Astrocyte of the hippocampus (primary cell): Measurements from ENCODE around the gene PPBP.

ENCODE experiments used
- DNase-seq: peaks from one replicate; pipeline ENCODE4 v3.0.0; 2011; ENCODE audit warnings: low read depth, low spot score

Gene PPBP, protein sequence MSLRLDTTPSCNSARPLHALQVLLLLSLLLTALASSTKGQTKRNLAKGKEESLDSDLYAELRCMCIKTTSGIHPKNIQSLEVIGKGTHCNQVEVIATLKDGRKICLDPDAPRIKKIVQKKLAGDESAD

DNA sequence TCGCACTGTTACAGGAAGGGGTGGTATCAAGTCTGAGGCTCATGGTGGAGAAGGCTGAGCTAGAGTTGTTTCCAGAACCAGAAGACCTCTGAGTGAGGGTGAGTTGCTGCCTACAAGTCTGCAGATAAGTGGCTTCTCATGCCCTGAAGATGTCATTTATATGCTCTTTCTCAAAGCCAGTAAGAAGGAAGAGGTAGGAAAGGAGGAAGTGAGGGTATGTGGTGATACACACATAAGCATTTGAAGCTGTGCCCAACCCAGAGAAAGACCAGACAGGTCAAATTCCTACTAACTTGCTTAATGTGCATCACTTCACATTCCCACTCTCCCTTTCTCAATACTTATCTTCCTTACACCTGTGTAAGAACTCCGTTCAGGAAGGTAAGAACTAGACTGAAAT, at the start of gene PPBP:
TSS of gene PPBP (minus strand) at position 130 of the 400 bp plus-strand sequence. CDS start at position 43, 87 bp downstream.
- no peak for DNase-seq

DNA sequence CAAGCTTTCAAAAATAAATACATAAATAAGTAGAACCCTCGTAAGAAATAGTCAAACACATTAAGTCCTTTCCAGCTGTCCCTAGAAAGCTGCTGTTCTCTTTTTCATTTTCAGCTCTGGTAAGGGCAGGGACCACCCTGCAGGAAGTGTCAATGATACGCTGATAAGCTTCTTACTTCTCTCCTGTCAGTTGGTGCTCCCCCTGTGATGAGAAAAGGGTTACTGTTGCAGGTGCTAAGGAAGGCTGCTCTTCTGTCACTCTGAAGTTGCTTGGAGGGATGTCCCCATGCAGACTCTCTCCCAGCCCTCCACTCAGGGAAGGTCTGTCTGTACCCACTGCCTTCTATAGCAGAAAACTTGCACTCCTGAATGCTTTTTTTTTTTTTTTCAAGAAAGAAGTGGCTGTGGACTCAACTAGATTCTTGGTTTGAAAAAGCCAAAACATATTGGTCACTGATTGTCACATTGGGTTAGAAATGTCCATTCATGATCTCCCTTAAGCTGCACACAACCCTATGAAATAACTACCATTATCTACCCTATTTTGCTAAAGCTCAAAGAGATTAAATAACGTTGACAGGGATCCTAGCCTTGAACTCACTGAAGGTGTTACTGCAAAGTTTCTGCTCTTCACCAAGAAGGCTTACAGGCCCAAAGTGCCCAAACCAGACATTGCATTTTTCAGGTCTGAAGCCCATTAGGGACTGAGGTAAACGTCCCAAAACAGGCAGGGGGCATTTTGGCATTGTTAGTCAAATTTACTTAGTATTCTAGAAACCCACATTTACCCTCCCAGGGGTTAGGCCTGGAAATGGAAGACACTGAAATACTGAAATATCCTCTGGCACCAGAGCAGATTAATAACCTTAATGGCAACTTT, 49.3 kb upstream of the PPBP start:
- no peak for DNase-seq

DNA sequence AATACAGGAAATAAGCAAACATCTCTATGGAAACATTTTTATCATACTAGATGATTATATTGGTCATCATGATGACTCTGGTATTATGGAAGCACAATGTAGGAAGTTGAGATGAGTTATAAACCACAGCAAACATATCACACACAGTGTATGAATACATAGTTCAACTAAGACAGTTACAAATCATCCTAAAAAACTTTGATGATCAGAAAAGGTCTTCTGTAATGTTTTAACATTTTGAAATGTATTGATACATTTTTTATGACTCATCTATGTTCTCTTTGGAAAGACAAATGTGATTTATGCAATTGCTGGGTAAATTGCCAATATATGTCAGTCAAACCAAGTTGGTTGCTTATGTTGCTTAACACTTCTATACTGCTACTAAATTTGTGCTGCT, 45.7 kb upstream of the PPBP start:
- DNase-seq: no peak

DNA sequence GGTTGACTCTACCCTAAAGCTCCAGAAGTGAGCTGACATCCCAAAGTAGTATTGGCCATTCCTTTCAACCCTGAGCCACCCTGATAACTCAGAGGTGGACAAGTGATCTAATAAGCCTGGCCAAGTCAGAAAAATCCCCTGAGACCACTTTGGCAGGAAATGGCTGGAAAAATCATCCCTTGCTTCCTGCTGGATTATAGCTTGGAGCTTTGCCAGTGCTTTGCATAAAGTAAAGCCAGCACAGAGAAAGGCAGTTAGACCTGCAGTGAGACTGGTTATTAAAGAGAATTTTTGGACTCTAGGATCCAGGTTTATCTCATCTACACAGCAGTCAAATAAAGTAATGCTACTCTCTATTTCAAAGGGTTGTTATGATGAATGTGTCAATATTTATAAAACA, 44.1 kb upstream of the PPBP start:
- no peak for DNase-seq

DNA sequence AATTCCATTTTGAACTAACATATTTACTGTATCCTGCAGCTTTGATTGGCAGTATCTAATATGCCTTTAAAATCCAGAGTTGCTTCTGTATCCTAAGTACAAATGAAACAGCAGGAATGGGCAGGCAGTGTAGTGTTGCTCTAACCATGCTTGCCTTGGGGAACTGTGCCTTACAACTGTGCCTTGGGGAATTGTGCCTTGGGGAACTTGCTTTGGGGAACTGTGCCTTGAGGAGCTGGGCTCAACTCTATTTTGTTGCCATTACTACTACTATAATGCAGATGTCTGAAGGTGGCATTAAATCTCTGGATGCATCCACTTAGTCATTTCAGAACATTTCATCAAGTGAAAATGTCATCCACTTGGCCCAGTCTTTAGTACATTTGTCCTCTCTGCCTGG, 43.6 kb upstream of the PPBP start:
- no peak for DNase-seq

DNA sequence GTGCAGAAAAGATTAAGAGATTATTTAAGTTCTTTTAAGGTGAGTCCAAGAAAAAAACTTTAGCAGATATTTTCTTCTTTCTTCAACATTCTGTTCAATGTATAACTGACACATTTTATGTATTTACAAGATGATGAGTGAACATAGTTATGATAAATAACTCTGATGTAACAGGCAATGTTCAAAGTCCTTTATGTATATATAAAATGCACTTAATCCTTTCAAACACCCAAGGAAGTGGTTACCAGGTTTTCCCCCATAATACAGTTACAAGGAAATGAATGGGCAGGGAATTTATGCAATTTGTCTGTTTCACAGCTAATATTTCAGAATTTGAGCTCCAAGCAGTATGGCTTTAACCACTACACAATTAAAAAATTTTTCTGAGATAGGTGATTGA, 42.3 kb upstream of the PPBP start:
- DNase-seq: no peak

DNA sequence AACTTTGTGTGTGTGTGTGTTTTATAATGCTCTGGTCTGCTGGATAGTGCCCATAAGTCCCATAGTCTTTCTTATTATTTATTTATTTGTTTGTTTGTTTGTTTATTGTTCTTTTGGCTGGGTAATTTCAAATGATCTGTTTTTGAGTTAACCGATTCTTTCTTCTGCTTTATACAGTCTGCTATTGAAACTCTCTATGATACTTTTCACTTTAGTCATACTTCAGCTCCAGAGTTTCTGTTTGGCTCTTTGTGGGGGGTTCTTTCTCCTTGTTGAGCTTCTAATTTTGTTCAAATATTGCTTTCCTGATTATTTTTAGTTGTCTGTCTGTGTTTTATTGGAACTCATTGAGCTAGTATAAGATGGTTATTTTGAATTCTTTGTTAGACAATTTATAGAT, 40.5 kb upstream of the PPBP start:
- no peak for DNase-seq

DNA sequence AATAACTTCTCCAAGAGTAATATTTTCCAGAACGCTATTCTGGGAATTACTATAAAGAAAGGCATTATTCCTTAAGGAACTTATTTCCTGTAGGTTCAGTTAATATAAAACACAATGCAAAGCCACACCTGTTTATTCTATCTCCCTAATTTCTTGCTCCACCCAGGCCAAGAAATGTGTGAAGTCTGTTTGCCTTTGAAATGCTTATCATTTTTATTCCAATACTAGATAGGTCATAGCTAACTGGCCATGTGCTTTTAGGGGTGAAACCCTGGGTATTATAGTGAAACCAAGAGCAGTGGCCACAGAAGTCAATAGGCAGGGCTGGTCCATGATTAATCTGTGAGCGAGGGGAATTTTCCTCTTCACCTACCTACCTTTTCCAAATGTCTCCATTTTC, 35.7 kb upstream of the PPBP start:
- no peak for DNase-seq

DNA sequence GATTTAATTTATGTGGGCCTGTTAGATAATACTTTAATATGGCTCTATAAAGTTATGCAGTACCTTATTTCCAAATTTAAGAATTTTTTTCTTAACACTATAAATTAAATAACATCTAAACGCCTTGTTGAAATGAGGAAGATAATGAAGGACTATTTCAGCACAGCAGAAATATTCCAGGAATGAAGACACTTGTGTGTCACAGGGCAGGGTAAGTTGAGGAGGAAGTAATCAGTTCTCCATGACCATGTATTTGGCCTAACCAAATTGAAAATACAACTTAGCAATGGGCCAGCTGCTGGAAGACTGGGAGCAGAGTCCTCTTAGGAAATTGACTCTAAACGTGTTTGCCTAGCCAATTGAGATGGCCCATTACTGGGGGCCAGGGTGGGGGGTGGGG, 33.6 kb upstream of the PPBP start:
- DNase-seq: no peak

DNA sequence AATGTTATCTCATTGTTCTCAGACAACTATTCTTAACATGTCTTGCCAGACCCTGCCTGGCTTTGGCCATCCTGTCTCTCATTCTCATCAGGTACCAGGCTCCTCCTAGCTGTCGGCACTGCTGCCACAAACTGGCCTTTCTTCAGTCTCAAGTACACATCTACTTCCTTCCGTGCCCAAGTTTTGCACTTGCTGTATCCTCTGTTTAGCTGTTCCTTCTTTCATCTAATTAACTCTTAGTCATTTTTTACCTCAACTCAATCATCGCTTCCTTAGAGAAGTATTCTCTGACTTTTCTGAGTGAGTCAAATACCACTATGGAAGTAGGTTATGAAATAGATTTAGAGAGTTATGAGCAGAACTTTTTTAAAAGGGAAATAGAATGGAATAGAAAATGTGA, 30.8 kb upstream of the PPBP start:
- DNase-seq: no peak

DNA sequence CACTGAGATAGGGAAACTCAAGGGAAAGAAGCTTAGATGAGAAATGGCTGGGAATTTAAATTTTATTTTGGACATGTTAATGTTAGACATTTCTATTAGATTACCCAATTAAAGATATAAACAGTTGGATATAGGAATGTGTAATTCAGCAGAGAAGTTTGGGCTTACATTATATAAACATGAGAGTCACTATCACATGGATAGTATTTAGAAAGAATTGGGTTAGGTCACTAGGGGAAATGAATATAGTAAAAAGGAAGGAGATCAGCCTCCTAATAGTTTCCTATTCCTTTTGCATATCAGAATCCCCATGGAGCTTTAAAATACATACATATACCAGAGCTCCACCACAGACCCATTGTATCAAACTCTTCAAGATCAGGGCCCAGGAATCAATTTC, 30.1 kb upstream of the PPBP start:
- no peak for DNase-seq

DNA sequence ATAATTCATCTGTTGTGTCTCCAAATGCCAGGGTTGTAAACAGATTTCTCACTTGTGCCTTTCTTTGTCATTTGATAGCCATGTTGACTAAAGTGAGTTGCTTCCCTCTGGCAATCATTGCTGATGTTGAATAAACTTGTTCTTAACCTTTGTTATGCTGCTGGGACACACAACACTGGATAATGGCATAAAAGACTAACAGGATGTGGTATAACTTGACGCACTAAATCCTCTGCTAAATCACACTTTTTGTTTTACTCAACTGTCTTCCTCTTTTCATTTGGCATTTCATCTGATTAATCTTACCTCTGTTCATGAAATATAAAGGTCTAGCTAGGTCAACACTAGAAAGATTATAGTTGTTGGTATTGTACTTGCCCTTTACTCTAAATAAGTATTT, 28.1 kb upstream of the PPBP start:
- no peak for DNase-seq

DNA sequence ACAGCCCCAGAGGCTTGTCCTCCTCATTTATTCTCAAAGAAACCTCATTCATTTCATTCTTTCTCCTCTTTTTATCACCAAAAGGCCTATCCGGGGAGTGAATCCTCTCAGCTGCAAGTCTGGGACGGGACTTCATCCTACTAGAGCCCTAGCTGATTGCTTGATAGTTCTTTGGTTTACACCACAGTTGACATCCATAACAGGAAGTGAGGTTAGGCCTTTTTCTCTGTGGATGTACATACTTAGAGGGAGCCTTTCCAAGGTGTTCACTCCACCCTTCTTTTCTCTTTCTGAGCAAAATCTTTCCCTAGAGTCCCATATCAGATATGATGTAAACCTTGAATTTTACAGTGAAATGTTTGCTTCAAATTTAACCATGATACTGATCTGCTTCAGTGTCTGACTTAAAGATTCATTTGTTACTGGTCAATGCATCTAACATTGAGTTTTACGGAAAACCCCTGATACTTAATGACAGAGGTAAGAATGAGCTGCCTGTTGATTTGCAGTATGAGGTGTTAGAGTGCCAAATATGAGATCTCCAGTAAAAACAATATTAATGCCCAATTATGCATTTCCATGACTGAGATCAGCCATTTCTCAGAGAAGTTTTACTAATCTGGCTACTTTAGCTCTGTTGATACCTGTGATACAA, 27.3 kb upstream of the PPBP start:
- no peak for DNase-seq

DNA sequence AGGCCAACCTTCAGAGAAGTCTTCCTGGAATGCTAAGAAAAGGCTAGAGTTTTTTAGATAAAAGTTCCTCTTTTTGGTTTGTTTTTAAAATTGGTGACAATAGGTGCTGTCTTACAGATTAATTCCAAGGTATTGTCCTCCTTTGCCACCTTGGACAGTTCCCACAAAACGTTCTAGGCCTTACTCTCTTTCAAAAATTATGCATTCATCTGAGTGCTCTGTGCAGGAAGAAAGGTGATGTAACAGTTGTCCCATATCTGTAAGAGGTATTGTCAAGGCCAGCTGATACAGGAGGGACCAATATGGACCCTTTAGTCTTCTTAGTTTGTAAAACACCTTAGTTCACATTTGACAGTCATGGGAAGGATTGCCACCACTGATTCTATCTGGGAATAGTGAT, 26.3 kb upstream of the PPBP start:
- DNase-seq: peak; percentile 26

DNA sequence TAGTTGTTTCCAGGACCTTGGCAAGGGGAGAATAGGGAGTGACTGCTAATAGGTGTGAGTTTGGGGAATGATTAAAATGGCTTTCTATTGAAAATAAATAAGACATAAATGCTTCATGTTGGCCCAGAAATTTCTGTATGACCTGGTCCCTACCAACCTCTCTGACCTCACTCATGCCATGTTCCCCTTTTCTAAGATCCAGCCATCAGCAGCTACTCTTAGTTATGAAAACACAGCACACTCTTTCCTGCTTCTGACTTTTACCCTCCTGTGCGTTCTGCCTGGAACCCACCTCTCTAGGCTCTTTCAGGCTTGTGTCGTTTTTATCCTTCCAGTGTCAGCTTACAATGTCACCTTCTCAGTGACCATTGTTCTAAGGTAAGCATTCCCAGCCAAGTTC, 25.3 kb upstream of the PPBP start:
- DNase-seq: no peak

DNA sequence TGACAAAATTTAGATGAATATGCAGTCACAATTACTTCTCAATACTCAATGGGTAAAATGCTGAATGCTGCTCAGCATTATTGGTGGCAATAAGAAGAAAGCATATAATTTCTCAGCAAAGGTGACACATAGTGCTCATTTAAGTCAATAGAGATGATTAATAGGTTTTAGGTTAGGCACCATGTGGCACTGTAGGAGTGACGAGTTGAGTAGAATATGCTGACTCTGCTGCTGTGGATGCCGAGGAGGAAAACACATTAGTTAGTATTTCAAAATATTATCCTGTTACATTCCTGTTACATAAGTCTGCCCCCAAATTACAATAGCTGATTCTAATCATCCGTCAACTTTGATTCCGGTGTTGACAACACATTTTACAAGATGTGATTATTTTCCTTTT, 24.1 kb upstream of the PPBP start:
- DNase-seq: no peak

DNA sequence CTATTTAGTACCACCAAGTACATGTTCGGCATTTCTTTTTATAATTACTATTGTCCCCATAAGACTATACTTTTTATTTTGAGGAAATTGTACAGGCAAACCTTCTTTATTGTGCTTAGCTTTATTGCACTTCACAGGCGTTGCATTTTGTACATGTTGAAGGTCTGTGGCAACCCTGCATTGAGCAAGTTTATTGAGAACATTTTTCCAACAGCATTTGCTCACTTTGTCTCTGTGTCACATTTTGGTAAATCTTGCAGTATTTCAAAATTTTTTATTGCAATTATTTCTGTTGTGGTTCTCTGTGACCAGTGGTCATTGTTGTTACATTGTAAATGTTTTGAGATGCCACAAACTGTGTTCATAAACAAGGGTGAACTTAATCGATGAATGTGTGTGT, 21.3 kb upstream of the PPBP start:
- no peak for DNase-seq

DNA sequence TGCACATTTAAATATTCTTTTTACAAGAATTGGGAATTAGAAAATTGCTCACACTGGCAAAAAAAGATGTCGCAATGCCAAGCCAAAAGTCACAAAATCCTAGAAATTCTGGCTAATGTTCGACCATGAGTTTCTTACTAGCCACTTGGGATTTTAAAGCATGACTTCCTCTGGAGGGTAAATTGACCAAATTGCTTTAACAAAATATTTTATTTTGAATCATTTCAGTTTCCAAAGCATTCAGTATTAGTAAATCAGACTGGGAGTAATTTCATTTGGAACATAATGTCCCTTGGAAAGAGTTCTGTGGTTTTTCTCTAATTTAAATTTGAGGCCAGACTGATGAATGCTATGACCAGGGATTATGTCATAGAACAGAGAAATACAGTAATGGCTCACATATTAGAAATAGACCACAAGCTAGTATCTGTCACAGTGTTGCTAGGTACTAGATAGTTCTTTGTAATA, 18.1 kb upstream of the PPBP start:
- DNase-seq: peak; percentile 56

DNA sequence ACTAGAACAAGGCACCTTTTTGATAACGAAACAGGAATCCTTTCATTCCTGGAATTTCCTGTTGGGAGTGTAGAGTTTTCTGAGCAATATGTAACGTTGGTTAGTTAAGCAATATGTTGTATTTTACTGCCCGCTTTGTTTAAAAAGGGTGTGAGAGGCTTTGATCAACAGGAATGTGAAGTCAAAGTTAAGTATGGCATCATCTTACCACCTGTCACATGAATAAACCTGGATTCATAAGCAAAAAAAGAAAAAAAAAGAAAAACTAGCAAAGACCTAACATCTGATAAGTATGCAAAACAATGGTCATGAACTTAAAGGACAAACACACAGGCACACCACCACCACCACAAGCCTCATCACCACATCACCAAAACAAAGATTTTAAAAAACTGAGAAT, 17.5 kb upstream of the PPBP start:
- DNase-seq: peak; percentile 11

DNA sequence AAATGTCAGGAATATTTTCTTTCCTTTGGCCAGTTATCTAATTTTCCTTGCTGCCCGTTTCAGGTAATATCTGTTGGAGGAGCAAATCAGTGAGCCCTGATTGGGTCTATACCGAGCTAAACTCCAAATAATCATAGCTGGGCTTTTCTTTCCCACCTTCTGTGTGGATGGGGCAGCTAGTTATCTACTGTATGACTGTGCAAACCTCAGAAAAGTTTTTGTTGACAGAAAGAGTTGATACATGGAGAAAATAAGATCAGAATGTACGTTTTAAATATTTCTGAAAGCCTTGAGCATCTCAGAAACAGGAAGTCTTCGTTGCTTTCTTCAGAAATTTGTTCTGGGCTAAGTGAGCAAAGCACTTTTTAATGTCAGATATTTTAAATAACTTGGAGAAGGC, 16.7 kb upstream of the PPBP start:
- DNase-seq: no peak

DNA sequence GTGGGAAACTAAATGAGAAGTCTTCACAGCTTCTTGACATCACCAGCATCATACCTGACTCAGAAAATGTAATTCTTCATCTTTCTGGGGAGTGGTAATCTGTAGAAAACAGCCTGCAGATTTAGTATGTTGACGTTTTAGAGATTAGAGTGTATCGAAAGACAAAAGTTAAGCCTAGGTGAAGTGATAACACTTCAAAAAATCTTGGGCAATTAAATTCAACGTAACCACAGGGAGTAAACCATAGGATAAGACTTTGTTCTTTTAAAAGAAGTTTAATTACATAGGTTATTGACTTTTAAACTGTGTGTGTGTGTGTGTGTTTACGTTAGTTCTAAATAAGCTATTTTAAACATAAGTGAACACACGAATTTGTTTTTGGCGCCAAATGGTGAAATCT, 12.3 kb upstream of the PPBP start:
- no peak for DNase-seq

DNA sequence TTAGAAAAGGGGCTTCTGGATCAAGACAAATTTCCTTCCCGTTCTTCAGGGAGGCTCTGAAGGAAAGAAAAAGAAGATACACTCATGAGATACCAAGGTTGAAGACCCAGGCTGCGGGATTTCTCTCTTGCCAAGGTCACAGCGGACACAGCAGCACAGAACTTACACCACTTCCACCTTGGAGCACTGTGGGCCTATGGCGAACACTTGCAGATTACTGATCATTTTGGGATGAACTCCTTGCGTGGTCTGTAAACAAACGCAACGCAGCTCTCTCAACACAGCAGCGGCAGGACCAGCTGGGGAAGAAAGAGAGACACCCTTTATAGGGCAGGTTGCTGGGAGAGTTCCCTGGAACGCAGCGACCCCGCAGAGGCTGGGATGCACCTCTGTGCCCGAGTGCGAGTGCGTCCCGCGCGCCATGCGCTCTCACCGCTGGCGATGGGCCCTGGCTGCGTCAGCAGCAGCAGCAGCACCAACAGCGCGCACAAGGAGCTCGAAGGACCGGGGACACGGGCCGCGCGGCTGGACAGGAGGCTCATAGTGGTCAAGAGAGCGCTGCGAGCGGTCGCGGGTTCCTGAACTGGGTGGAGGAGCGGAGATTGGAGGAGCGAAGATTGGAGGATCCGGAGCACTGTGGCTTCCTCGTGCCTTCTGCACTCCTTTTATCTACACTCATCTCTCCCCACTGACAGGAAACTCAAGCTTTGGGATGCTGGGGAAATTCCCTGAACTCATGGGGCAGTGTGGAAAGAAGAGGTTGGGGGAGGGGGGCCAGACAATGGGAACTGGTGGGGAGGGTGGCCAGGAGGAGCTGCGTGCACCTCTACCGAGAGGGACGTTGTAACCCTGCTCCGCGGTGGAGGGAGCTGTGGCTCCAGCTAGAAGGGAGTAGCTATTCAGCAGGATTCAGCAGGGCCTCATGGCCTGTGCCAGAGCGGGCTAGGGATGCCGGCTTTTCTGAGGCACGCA, 10.3 kb upstream of the PPBP start, which contains the start of gene CXCL5:
TSS of gene CXCL5 (minus strand) at position 638 of the 972 bp plus-strand sequence. CDS start at position 542, 96 bp downstream.
- peak; percentile 67 for DNase-seq
